WI38 (cell line): Measurements from ENCODE around the gene ULBP1.
"Not testable (repeated sequence)": the region's sequence is repeated elsewhere in the genome, so short reads cannot be mapped to it uniquely, and the experiment has no call there.

Experiments used
- H3K4me3 ChIP-seq: 2 replicates; pipeline ENCODE4 v1.5.1; 2011; ENCODE audit warnings: low read depth, mild to moderate bottlenecking, control low read depth, low read length
- TF ChIP-seq, protein P1 (sequence below): IDR thresholded peaks from 2 replicates; pipeline ENCODE4 v1.5.1; 2012; ENCODE audit warnings: low read depth, mild to moderate bottlenecking, control low read depth, low read length

ULBP1 gene

DNA sequence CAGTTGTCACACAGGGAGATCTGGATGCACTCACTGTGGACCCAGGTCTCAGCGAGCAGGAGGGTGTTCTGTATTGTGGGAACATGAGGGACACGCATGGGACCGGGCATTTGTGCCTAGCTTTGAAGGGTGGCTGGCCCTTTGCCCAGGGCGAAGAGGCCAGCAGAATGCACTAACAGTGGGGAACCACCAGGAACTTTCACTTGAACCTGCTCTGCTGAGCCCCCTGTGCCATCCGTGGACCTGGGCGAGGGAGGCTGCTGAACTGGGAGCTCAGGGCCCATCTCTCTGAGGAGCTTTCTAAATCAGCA is 23.1 kb upstream of the ULBP1 start:
- H3K4me3 ChIP-seq: no peak overlapping the region
- TF ChIP-seq, protein P1, sequence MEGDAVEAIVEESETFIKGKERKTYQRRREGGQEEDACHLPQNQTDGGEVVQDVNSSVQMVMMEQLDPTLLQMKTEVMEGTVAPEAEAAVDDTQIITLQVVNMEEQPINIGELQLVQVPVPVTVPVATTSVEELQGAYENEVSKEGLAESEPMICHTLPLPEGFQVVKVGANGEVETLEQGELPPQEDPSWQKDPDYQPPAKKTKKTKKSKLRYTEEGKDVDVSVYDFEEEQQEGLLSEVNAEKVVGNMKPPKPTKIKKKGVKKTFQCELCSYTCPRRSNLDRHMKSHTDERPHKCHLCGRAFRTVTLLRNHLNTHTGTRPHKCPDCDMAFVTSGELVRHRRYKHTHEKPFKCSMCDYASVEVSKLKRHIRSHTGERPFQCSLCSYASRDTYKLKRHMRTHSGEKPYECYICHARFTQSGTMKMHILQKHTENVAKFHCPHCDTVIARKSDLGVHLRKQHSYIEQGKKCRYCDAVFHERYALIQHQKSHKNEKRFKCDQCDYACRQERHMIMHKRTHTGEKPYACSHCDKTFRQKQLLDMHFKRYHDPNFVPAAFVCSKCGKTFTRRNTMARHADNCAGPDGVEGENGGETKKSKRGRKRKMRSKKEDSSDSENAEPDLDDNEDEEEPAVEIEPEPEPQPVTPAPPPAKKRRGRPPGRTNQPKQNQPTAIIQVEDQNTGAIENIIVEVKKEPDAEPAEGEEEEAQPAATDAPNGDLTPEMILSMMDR: no peak

- H3K4me3 ChIP-seq: peak within 1 kb of the TSS; percentile 81
- TF ChIP-seq, protein P1: no peak
These were observed 21.9 kb upstream of the ULBP1 start, which contains the start of gene ULBP2 for GRCh38 chr6:149941583-149942460. TSS of gene ULBP2 (plus strand) at chr6:149942014. CDS start at chr6:149942073, 59 bp downstream.

- TF ChIP-seq, protein P1: no peak
- peak overlapping the region; percentile 81 for H3K4me3 ChIP-seq
These were observed 21.3 kb upstream of the ULBP1 start for GRCh38 chr6:149942461-149942829.

- H3K4me3 ChIP-seq: not testable (repeated sequence)
These were observed 20.4 kb upstream of the ULBP1 start for GRCh38 chr6:149943321-149943720.

DNA sequence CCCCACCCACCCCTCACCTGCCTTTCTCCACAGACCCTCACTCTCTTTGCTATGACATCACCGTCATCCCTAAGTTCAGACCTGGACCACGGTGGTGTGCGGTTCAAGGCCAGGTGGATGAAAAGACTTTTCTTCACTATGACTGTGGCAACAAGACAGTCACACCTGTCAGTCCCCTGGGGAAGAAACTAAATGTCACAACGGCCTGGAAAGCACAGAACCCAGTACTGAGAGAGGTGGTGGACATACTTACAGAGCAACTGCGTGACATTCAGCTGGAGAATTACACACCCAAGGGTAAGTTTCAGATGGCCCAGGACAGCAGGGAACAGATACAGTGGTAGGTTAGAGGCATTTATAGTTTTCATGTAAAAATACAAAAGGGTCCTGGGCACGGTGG is 18.5 kb upstream of the ULBP1 start:
- not testable (repeated sequence) for H3K4me3 ChIP-seq

- not testable (repeated sequence) for H3K4me3 ChIP-seq
These were observed 17.1 kb upstream of the ULBP1 start for GRCh38 chr6:149946631-149947030.

DNA sequence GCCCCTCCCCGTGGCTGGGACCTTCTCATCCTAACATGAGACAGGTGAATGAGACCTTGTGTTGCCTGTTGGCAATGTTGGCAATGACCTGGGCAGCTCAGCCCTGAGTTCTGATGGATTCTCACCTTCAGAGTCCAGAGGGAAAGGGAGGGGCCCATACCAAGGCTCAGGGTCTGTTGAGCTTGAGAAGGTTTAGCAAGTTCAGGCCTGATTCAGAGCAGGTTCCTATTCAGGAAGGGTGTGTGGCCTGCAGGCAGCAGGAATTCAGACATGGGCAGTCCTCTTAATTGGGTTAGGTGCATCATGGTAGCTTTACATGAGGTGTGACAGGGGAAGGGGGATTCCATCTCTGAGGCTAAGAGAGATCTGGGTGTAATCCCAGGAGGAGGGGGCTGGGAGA is 16.2 kb upstream of the ULBP1 start:
- not testable (repeated sequence) for H3K4me3 ChIP-seq

DNA sequence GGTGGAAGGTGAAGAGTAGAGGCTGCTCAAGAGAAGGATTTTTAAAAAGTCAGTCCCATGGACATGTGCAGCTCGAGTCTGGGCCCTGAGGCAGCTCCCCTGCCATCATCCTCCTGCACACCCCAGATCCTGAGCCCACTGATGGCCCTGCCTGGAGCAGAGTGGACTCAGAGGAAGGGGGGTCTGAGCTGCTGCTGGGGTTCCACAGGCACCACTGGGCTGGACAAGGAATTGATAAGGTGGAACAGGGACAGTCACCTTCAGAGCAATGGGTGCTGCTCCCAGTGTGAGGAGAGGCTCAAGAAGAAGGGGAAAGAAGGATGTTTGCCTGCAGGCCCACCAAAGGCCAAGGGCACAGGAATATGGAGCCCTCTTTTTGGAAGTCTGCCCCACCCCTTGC is 15.7 kb upstream of the ULBP1 start:
- TF ChIP-seq, protein P1: no peak
- H3K4me3 ChIP-seq: no peak overlapping the region

DNA sequence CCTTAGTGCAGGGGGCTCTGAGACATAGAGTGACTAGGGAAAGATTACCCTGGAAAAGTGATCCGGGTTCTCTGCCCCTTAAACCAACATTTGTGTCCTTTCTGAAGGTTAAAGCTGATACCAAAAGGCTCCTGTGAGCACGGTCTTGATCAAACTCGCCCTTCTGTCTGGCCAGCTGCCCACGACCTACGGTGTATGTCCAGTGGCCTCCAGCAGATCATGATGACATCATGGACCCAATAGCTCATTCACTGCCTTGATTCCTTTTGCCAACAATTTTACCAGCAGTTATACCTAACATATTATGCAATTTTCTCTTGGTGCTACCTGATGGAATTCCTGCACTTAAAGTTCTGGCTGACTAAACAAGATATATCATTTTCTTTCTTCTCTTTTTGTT is 15.1 kb upstream of the ULBP1 start:
- TF ChIP-seq, protein P1: no peak
- H3K4me3 ChIP-seq: no peak overlapping the region

- TF ChIP-seq, protein P1: no peak
These were observed 13.3 kb upstream of the ULBP1 start for GRCh38 chr6:149950423-149950822.

More at GRCh38 chr6:149950423-149950822, 13.3 kb upstream of the ULBP1 start:
- no peak overlapping the region for H3K4me3 ChIP-seq
